ENCODE results near the gene CELSR1.

Gene CELSR1

GRCh38 chr22:46556775-46557174 is 19.4 kb upstream of the CELSR1 start:
- Histone ChIP-seq H3K27ac (no peak overlapping the region), H4K20me1 (no peaks in the 10 kb centered on the region), H3K36me3 (no peaks in the 10 kb centered on the region), H3K9me3 (peaks cover 24% of the 10 kb centered on the region), H3K4me2 (no peak overlapping the region), H3K4me1 (peaks cover 19% of the 10 kb centered on the region), H3K4me3 (no peak overlapping the region), H3K27me3 (no peaks in the 10 kb centered on the region), H3K9ac (no peak overlapping the region)
- no peak for TF ChIP-seq Cebpa-rat (IDR thresholded peaks at IDR 0.05)

- Histone ChIP-seq H3K4me2 (no peak overlapping the region), H3K27me3 (no peaks in the 10 kb centered on the region), H3K9me3 (peaks cover 24% of the 10 kb centered on the region), H3K9ac (no peak overlapping the region), H3K4me3 (no peak overlapping the region), H3K36me3 (no peaks in the 10 kb centered on the region), H4K20me1 (no peaks in the 10 kb centered on the region), H3K4me1 (peaks cover under 1% of the 10 kb centered on the region), H3K27ac (no peak overlapping the region)
- TF ChIP-seq Cebpa-rat (IDR thresholded peaks at IDR 0.05), result no peak
Observed at GRCh38 chr22:46553189-46553588, 15.8 kb upstream of the CELSR1 start.

GRCh38 chr22:46551996-46552395 is 14.6 kb upstream of the CELSR1 start:
- H3K9ac ChIP-seq, result no peak overlapping the region
- no peaks in the 10 kb centered on the region for H3K27me3 ChIP-seq
- H3K4me2 ChIP-seq, result no peak overlapping the region
- H3K36me3 ChIP-seq, result no peaks in the 10 kb centered on the region
- H4K20me1 ChIP-seq, result no peaks in the 10 kb centered on the region
- H3K9me3 ChIP-seq, result peaks cover 20% of the 10 kb centered on the region
- no peak for TF ChIP-seq Cebpa-rat (IDR thresholded peaks at IDR 0.05)
- no peak overlapping the region for H3K4me3 ChIP-seq
- no peak overlapping the region for H3K27ac ChIP-seq
- H3K4me1 ChIP-seq, result peaks cover 12% of the 10 kb centered on the region

- Histone ChIP-seq H3K9me3 (peaks cover 13% of the 10 kb centered on the region), H3K4me2 (no peak overlapping the region), H3K4me3 (no peak overlapping the region), H4K20me1 (no peaks in the 10 kb centered on the region), H3K36me3 (no peaks in the 10 kb centered on the region), H3K27ac (no peak overlapping the region), H3K27me3 (no peaks in the 10 kb centered on the region), H3K9ac (no peak overlapping the region), H3K4me1 (peaks cover 19% of the 10 kb centered on the region)
- no peak for TF ChIP-seq Cebpa-rat (IDR thresholded peaks at IDR 0.05)
Observed at GRCh38 chr22:46551321-46551720, 13.9 kb upstream of the CELSR1 start.

- H3K9ac ChIP-seq, result no peak overlapping the region
- H3K4me3 ChIP-seq, result no peak overlapping the region
- H3K36me3 ChIP-seq, result no peaks in the 10 kb centered on the region
- no peak overlapping the region for H3K4me2 ChIP-seq
- peaks cover 31% of the 10 kb centered on the region for H3K4me1 ChIP-seq
- H3K27ac ChIP-seq, result no peak overlapping the region
- no peak for TF ChIP-seq Cebpa-rat (IDR thresholded peaks at IDR 0.05)
- peaks cover 13% of the 10 kb centered on the region for H3K9me3 ChIP-seq
- no peaks in the 10 kb centered on the region for H3K27me3 ChIP-seq
- no peaks in the 10 kb centered on the region for H4K20me1 ChIP-seq
Observed at GRCh38 chr22:46549971-46550641, 12.7 kb upstream of the CELSR1 start.

- no peaks in the 10 kb centered on the region for H4K20me1 ChIP-seq
- H3K27ac ChIP-seq, result no peak overlapping the region
- no peak for TF ChIP-seq Cebpa-rat (IDR thresholded peaks at IDR 0.05)
- H3K9ac ChIP-seq, result no peak overlapping the region
- no peaks in the 10 kb centered on the region for H3K27me3 ChIP-seq
- no peak overlapping the region for H3K4me3 ChIP-seq
- H3K4me2 ChIP-seq, result no peak overlapping the region
- H3K9me3 ChIP-seq, result peaks cover 13% of the 10 kb centered on the region
- no peaks in the 10 kb centered on the region for H3K36me3 ChIP-seq
- H3K4me1 ChIP-seq, result peaks cover 37% of the 10 kb centered on the region
Observed at GRCh38 chr22:46549563-46549840, 12.1 kb upstream of the CELSR1 start.

GRCh38 chr22:46547883-46548244 is 10.4 kb upstream of the CELSR1 start:
- TF ChIP-seq Cebpa-rat (IDR thresholded peaks at IDR 0.05), result no peak
- H3K27me3 ChIP-seq, result no peaks in the 10 kb centered on the region
- peak overlapping the region; percentile 88 for H3K4me2 ChIP-seq
- peaks cover 7% of the 10 kb centered on the region for H3K9me3 ChIP-seq
- H3K36me3 ChIP-seq, result no peaks in the 10 kb centered on the region
- H3K27ac ChIP-seq, result no peak overlapping the region
- H4K20me1 ChIP-seq, result no peaks in the 10 kb centered on the region
- no peak overlapping the region for H3K4me3 ChIP-seq
- peaks cover 54% of the 10 kb centered on the region for H3K4me1 ChIP-seq
- H3K9ac ChIP-seq, result no peak overlapping the region

- Histone ChIP-seq H3K4me2 (peak overlapping the region; percentile 88), H3K27me3 (no peaks in the 10 kb centered on the region), H3K4me1 (peaks cover 59% of the 10 kb centered on the region), H3K36me3 (no peaks in the 10 kb centered on the region), H3K4me3 (no peak overlapping the region), H3K27ac (0 out of 2 replicates have a peak overlapping the region, but pooled peaks have one; percentile 65), H3K9me3 (peaks cover 2% of the 10 kb centered on the region), H3K9ac (no peak overlapping the region; the same call in 1 of the 2 replicates), H4K20me1 (no peaks in the 10 kb centered on the region)
- no peak for TF ChIP-seq Cebpa-rat (IDR thresholded peaks at IDR 0.05)
Observed at GRCh38 chr22:46547179-46547882, 9.9 kb upstream of the CELSR1 start.

GRCh38 chr22:46546466-46547178 is 9.2 kb upstream of the CELSR1 start:
- no peak overlapping the region; the same call in 1 of the 2 replicates for H3K9ac ChIP-seq
- peak overlapping the region; percentile 65; the same call in 1 of the 2 replicates for H3K27ac ChIP-seq
- H3K9me3 ChIP-seq, result no peaks in the 10 kb centered on the region
- H3K36me3 ChIP-seq, result no peaks in the 10 kb centered on the region
- H3K4me3 ChIP-seq, result no peak overlapping the region
- H3K27me3 ChIP-seq, result no peaks in the 10 kb centered on the region
- no peaks in the 10 kb centered on the region for H4K20me1 ChIP-seq
- H3K4me2 ChIP-seq, result peak overlapping the region; percentile 88
- no peak for TF ChIP-seq Cebpa-rat (IDR thresholded peaks at IDR 0.05)
- H3K4me1 ChIP-seq, result peaks cover 66% of the 10 kb centered on the region

All from BLaER1 (cell line).